HG02970 (cell line): ENCODE measurements around the gene MTHFS.
A peak's percentile ranks its signal among the peaks of the same experiment; 100 is the strongest.
"Not testable (repeated sequence)": the region's sequence is repeated elsewhere in the genome, so short reads cannot be mapped to it uniquely, and the experiment has no call there.

ENCODE experiments used
- ATAC-seq: cut with Tn5 transposase; IDR thresholded peaks from one replicate; pipeline ENCODE4 v1.9.1; 2021; ENCODE audit warnings: mild to moderate bottlenecking, moderate library complexity, moderate number of reproducible peaks; ENCODE audit not compliant: unreplicated experiment, low FRiP score

MTHFS gene

DNA sequence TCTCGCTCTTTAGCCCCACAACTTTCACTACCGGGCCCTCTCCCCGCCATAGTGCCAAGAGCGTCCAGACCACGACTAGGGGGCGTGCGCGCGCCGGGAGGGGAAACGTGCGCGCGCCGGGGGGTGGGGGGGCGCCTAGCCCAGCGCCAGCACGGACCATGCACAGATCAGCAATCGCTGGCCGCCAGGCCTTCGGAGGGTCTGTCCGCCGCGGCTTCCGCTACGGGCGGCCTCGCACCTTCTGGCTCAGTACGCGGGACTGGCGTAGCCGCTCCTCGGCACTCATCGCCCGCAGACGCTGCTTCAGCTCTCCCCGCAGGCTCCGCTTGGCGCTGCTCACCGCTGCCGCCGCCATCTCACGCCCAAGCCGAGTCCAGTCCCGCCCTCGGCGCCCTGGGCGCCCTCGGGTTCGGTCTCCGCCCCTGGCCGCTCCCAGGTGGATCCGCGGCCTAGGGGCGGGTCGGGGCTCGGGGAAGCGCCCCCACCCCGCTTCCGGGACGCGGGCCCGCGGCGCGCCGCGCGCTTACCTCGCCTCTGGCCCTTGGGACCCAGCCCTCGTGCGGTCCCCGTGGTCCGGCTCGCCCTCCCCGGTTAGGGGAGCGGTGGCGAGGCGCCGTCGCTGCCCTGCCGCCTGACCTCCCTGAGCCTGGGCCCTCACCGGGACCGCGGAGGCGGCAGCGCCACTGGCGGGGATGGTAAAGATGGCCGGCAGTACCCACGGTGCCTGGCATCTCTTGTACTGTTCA lies at the start of gene MTHFS:
Gene MTHFS (minus strand): TSS at position 381 of the 746 bp plus-strand sequence. CDS start 26 bp downstream, at position 355.
- peak; percentile 78 for ATAC-seq

DNA sequence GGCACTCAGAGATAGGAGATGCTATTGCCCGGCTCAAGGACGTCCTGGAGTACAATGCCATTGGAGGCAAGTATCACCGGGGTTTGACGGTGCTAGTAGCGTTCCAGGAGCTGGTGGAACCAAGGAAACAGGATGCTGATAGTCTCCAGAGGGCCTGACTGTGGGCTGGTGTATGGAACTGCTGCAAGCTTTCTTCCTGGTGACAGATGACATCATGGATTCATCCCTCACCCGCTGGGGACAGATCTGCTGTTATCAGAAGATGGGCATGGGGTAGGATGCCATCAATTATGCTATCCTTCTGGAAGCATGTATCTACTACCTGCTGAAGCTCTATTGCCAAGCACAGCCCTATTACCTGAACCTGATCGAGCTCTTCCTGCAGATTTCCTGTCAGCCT lies 47.8 kb upstream of the MTHFS start:
- ATAC-seq, result no peak

DNA sequence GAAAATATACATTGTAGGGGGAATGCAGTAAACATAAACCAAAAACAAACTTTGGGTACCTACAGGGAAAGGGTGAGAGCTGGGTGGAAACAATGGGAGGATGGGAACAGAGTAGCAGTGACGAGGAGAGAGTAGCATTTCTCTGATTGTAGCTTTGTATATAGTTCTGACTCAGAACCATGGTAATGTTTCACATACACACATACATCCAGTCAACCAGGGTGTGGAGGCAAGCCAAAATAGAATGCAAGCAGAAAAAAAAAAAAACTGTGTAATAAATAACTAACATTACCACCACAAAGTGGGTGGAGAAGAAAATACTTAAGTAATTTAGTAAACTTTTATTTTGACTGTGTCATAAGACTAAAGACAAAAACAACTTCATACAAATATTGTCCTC lies 47.0 kb upstream of the MTHFS start:
- ATAC-seq, result no peak

DNA sequence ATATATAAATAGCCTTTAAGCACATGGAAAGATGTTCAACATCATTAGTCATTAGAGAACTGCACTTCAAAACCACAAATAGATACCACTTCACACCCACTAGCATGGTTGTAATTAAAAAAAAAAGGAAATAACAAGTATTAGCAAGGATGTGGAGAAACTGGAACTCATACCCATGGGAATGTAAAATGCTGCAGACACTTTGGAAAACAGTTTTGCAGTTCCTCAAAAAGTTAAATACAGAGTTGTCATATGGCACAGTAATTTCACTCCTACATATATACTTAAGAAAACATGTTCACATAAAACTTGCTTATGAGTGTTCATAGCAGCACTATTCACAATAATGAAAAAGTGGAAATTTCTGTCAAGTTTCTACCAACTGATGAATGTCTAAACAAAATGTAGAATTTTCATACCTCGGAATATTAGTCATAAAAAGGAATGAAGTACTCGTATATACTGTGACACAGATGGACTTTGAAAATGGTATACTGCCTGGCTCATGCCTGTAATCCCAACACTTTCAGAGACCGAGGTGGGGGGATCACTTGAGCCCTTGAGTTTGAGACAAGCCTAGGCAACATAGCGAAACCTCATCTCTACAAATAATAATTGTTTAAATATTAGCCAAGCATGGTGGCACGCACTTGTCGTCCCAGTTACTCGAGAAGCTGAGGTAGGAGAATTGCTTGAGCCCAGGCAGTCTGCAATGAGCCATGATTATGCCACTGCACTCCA lies 46.1 kb upstream of the MTHFS start:
- ATAC-seq, result no peak

DNA sequence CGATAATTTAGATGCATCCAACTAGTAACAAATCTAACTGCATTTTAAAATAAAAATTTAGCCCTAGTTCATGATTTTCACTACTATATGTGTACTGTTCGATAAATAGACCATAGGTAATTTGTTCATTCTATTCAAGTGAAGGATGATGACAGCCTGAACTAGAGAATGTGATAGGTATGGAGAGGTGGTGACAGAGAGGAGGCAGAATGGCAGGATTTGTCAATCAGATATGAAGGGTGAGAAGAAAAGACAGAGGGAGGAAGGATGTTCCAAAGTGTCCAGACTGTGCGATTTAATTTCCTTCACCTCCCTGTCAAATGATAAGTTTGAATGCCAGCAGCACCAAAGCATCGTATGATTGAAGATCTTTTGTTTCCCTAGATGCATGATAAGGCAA lies 42.6 kb upstream of the MTHFS start:
- ATAC-seq, result no peak

DNA sequence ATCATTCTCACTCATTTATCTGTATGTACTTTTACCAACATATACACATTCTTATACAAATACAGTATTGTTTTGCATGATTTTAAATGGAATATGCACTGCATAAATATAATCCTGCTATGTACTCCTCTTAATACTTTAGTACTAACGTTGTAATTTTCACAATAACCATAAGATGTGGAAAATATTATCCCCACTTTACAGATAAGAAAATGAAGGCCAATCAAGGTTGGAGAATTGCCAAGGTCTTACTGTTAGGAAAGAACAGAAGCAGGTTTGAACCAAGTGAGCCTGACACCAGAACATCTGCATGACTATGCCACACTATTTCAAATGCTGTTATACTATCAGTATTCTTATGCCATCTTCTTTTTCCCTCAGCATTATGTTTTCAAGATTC lies 41.3 kb upstream of the MTHFS start:
- ATAC-seq, result no peak

DNA sequence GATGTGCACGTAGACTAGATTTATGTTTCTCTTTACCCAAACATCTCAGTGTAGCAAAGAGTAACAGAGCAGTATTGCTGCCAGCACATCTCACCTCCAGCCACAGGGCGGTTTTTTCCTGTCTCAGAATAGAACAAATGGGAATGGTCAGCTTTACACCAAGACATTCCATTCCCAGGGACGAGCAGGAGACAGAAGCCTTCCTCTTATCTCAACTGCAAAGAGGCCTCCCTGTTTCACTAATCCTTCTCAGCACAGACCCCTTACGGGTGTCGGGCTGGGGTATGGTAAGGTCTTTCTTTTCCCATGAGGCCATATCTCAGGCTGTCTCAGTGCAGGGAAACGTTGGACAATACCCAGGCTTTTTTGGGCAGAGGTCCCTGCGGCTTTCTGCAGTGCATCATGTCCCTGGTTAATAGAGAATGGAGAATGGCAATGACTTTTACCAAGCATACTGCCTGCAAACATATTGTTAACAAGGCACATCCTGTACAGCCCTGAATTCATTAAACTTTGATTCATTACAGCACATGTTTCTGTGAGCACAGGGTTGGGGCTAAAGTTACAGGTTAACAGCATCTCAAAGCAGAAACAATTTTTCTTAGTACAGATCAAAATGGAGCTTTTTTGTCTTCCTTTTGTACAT lies 38.9 kb upstream of the MTHFS start:
- not testable (repeated sequence) for ATAC-seq

DNA sequence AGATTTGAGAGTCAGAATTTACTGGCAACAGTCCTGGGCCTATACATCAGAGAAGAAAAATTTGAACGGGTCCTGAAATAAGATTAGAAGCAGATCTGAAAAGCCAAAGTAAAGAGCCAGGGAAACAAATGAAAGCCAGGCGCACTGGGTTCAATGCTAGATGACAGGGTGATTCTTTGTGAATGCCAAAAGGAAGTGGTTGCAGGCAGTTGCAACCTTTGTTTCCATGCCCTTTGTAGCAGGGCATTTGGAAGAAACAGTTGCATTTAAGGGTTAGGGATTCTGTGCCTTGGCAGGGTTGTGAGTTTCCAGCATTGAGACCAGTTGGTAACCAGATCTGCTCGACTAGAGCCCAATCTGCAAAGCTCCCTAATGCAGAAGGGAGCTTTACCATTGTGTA lies 36.4 kb upstream of the MTHFS start:
- ATAC-seq, result no peak

DNA sequence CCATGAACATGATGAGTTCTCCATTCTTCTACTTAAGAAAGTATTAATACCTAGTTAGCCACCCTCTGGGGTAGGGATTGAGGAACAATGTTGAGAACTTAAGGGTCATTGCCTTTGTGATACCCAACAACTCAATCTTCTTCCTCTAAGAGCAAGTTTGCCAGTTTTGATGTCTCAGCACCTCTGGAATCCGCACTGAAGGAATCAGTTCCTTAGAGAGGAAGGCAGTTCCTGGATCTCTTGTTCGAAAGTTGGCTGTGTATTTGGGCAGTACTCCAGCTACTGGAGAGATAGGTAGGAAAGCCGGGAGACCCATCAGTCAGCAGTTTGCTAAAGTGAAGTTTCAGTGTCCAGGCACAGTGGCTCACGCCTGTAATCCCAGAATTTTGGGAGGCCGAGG lies 35.6 kb upstream of the MTHFS start:
- ATAC-seq, result no peak

DNA sequence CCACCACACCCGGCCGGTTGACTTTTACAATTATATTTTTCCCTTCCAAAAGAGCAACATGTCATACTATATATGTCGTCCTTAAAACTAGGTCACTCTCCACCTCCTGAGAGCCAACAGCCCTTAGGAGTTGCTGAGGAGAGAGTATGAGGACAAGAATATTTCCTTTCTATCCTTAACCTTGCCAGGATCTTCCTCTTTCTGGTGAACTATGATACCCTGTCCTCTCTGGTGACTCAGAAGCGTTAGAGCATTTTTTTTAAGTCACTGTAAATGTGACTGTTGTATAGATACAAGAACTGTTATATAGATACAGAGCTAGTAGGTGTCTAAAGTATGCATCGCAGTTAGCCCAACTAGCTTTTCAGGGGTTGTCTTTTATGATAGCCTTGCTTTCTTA lies 33.7 kb upstream of the MTHFS start:
- no peak for ATAC-seq

DNA sequence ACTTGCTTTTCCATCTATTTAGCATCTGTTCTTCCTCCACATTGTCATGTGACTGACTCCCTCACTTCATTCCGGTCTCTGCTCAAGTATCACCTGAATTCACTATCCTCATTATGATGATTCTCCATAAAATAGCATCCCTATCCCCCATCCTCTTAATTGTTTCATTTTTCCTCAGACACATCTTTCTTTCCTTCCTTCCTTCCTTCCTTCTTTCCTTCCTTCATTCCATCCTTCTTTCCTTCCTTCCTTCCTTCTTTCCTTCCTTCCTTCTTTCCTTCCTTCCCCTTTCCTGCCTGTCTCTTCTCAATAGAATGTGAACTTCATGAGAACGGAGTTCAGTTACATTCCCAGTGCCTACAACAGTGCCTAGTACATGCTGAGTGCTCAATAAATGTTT lies 32.6 kb upstream of the MTHFS start:
- ATAC-seq, result no peak

DNA sequence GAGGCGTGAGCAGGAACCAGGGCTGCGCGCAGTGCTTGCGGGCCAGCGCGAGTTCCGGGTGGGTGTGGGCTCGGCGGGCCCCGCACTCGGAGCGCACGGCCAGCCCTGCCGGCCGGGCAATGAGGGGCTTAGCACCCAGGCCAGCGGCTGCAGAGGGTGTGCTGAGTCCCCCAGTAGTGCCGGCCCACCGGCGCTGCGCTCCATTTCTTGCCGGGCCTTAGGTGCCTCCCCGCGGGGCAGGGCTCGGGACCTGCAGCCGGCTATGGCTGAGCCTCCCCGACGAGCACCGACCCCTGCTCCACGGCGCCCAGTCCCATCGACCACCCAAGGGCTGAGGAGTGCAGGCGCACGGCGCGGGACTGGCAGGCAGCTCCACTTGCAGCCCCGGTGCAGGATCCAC lies 29.3 kb upstream of the MTHFS start:
- not testable (repeated sequence) for ATAC-seq

DNA sequence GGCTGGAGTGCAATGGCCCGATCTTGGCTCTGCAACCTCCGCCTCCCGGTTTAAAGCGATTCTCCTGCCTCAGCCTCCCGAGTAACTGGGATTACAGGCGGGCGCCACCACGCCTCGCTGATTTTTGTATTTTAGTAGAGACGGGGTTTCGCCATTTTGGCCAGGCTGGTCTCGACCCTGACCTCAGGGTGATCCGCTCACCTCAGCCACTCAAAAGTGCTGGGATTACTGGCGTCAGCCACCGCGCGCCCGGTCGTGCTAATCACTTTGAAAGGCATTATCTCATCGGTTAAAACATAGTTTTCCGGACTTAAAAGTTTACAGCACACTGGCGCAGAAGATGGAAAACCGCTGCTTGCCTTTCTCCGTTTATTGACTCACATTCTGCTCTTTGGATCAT lies 27.6 kb upstream of the MTHFS start:
- ATAC-seq, result no peak

DNA sequence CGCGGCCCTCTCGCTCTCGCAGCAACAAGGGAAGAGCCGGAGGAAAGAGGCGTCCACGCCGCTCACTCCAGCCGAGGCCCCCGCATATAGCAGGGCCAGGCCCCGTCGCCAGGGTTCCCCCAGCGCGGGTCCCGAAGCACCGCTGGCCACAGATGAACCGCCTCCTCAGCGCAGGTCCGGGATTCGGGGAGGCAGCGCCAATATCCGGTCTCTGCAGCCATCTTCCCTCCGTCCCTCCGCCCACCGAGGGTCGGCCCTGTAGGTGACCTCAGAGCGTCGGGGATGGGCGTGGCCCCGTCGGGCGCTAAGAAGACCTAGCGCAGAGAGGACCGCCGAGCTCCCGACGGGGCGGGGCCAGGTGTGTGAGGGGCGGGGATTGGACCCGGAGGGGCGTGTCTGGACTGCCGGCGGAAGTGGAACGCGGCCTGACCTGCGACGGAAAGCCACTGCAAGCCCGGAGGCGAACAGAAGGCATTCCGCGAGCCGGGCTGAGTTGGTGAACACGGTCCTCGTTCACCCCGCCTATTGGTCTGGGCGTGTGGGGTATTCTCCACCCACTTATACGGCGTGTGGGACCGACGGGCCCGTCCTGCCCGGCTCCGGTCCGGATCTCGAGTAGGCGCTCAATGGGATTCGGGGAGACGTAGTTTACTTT lies 26.8 kb upstream of the MTHFS start:
- peak; percentile 93 for ATAC-seq

DNA sequence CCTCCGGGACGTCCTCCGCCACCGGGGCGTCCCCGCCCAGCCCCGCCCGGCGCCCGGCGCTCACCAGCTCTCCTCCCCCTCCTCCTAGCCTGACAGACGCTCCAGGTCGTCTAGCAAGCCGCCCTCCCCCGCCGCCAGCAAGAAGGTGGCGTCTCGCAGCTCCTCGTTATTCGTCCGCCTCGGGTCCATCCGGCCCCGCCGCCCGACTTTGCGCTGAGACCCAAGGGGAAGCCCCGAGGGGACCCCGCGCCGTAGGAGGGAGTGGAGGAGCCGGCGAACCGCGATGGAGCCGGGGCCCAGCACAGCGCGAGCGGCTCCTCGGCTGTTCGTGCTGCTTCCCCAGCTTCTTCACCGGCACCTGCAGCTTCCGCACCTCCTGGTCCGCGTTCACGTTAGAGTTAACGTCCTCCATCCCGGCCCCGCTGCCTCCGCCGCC lies 26.3 kb upstream of the MTHFS start:
- peak; percentile 45 for ATAC-seq

DNA sequence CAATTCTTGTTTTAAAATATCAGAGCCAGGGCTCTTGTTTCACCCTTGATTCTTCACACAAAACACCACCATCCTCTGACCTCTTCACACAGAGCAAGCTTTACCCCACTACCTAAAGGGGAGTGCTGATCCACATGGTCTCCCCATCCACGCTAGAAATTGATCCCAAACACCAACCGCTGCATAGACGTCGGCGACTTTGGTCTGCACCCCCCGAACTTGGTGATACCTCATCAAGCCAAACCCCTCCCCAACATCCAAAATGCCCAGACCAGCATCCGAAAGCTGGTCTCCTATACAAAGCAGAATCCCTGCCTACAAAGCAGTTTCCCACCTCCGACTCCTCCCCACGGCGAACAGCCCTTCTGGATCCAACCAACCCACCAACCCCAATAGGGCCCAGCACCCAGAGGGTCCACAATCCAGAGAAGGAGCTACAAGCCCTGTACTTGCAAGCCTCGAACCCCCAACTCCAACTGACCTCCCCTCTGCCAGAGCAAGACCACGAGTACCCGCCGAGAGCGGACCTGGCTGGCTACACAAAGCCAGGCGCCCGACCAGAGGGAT lies 25.8 kb upstream of the MTHFS start:
- ATAC-seq, result peak; percentile 3

DNA sequence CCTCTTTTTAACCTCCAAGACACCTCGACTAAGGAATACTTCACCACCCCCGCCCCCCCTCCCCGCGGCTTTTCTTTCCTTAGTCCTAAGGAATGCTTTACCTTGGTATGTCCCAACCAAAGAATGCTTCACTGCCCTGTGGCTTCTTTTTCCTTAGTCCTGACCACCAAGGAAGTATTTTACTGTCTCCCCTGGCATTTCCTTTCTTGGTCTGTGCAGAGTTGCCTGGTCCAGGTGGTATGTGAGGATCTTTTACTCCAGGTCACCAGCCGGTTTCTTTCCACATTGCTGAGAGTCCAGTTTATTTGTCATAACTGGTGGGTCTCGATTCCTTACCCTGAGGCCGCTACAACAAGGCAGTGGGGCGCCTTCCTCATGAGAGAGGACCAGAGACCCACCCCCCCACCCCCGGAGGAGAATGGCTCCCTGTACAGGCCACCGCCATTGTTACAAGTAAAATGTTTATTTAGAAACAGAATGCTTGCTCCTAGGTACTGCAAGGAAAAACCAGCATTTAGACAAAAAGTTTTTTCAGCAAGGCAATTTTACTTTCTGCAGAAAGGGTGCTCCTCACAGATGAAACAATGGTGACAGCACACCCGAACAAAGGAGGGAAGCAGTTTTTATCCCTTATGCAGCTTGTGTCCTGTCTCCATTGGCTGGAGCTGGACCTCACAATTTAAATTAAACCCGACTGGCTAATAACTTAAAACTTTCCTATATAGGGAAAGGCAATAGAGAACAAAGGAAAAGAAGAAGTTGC lies 23.1 kb upstream of the MTHFS start:
- ATAC-seq, result no peak

DNA sequence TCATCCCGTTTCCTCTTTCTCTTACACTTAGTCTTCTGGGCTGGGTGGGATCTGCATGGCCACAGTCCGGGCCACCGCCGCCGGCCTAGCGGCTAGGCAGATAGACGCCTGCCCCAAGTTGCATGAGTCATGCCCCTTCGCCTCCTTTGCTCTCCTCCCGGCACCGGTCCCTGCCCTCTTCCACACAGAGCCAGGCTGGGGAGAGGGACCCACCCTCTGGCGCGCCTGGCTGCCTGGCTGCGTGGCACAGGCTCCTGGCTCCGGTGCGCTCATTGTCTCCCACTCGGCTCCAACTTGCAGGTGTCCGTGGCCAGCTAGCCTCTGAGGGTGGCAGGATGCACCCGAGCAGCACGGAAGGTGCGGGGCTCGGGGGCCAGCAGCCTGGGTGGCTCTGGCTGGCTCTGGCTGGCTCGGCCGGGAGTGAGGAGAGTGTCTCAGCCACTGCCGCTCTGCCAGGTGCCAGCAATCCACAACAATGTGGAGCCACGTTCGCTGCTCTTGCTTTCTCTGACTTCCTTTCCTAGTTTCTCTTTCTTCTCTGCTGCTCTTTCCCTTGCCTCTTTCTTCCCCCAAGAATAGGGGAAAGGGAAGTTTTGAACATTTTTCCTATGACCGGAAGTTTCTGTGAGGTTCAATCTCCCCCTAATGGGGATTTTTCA lies 22.4 kb upstream of the MTHFS start:
- ATAC-seq, result no peak

DNA sequence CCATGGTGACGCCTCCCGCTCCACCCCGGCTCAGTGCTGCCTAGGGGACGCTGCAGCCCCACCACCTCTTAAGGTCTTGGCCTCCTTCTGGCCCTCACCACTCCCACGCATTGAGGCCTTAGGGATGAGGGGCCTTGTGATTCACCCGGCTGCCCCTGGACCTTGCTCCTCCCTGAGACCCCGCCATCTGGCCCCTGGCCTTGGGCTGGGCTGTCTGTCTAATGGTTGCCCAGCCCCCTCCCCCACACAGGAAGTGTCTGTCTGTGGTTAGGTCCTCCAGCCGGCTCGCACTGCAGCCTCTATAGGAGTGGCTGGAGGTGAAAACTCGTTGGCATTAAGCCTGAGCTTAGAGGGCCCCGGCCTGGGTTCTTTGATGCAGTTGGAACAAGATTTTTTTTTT lies 21.5 kb upstream of the MTHFS start:
- no peak for ATAC-seq
